Activated T-helper 1 cell treated with Interleukin-2 at 50 U/mL for 16 hours (primary cell): Measurements from ENCODE around the gene SEMA3F.

Source experiments
- DNase-seq: peaks from one replicate; pipeline ENCODE4 v3.0.0-alpha.2; 2020; ENCODE audit warnings: low read depth

Gene SEMA3F

GRCh38 chr3:50132421-50133282, 22.5 kb upstream of the SEMA3F start:
- no peak for DNase-seq

DNA sequence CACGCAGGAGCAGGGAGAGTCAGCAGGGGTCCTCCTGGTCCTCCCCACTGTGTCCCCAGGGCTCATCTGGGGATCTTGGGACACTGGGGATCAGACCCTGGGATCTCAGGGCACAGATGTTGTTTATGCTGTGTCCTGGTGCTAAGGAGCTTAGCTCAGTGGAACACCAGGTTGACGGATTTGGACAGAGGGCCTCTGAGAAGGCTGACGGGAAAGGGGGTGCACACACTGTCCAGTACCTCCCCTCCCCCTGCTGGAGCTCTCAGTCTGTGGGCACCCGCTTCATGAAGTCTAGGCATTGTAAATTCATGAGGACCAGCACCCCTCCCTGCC, 21.9 kb upstream of the SEMA3F start:
- no peak for DNase-seq

GRCh38 chr3:50134367-50134766, 20.8 kb upstream of the SEMA3F start:
- DNase-seq, result no peak

GRCh38 chr3:50135964-50136363, 19.2 kb upstream of the SEMA3F start:
- DNase-seq, result no peak

- DNase-seq, result no peak
These were observed 18.3 kb upstream of the SEMA3F start for GRCh38 chr3:50136714-50137405.

DNA sequence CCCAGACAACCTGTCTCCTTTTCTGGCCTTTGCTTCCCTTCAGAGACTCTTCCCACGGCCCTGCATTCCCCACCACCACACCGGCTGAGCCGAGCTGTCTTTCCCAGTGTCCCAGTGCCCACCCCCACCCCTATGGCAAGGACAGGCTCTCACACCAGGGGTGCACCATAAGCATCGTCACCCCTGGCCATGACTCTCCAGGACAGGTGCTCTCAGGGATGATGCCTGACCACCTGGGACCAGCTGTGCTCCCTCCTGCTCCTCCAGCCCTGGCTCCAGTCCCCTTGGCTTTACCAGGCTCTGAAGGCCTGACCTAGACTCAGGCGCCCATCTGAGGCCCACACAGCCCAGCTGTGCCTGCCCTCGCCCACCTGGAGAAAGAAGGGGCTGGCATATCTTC, 17.6 kb upstream of the SEMA3F start:
- DNase-seq, result no peak

DNA sequence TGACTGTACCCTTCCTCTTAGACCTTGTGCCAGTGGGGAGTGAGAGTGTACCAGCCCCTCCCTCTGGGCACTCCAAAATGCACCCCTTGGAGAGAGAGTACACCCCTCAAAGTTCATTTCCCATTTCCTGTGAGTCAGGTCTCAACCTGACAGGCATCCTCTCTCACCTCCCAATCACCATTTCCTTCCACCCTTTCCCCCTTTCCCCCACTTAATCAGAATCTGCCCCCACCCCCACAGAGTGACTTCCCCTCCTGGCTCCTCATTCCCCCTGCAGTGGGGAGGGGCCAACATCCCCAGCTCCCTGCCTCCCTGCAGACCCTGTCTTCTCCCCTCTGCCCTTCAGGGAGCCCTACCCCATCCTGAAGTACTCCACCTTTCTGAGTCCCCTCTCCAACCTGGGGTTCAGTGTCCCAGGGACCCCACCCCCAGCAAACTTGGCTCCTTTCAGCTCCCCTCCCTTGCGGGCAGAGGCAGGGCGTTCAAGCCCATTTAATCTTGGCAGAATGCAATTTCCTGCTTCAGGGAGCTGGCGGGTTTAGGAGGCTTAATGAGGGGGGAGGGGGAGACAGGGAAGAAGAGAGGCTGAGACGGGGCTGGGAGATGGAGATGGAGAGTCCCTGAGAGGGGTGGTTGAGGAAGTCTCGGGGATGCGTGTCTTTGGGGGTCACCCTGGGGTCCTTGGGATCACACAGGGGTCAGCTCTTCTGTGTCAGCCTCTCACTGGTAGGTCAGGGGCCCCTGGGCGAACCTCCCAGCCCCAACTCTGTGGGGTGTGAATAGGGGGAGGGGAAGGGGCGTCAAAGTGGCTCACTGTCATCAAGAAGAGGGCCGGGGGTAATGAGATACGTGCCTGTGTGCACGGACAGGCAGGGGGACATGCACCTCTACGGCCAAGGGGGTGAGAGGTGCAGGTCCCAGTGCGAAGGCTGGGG, 16.6 kb upstream of the SEMA3F start:
- no peak for DNase-seq

DNA sequence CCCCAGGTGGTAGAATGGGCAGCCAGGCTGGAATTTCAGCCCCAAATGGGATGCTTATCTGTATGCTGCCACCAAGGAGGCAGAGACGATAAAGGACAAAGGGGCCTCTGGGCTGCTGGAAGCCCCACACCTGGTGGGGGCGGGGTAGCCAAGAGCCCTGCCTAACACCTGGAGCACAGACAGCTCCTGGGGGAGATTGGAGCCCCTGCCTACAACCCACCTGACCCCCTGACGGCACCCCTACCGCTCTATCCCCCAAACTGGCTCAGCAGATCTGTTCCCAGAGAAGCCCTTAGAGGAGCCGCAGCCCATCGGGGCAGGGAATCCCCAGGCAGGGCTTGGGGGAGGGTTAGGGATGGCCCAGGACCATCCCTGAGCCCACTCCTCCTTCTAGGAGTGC, 15.8 kb upstream of the SEMA3F start:
- no peak for DNase-seq

DNA sequence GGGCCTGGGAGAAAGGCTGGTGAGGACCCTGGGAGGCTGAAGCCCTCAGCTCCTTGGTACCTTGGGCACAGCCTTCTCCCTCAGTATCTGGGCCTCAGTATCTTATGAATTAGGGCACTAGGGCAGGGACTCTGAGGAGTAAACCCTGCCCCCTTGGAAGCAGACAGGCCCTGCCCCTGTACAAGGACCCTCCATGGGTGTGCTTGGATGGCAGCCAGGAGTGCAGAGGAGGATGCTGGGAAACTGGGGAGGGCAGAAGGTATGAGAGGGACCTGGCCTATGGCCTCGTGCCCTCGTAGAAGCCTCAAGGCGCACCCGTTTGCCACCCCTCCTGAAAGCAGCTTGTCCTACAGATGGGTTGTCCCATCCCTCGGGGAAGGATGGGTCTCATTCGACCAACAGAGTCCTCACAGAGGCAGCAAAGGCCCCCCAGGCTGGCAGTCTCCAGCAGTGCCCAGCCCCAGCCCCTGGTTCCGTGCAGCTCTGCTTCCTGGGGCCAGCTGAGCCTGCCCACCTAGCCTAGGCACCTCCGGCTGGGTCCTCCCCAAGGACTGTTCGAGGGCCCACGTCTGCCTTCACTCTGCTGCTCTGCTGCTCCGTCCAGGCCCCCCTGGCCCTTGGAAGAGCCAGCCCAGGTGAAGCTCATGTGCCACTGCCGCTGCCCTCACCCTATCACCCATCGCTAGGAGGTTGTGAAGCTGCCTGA, 15.3 kb upstream of the SEMA3F start:
- DNase-seq, result no peak

DNA sequence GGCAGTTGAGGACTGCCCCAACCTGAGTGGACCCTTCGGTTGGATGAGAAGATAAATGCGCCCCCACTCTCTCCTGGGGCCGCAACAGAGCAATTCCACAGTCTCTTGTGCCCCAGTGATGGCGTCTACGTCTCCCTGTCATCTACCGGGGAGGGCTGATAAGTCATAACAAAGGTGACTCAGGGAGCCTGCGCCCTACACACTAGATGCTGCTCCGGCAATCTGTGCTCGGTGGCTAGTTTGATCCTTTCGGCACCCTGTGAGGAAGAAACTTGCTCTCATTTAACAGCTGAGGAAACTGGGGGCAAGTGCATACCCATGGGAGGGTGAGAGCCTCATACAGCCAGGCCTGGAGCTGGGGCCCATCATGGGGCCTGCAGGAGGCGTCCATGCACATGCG, 14.1 kb upstream of the SEMA3F start:
- DNase-seq, result no peak

DNA sequence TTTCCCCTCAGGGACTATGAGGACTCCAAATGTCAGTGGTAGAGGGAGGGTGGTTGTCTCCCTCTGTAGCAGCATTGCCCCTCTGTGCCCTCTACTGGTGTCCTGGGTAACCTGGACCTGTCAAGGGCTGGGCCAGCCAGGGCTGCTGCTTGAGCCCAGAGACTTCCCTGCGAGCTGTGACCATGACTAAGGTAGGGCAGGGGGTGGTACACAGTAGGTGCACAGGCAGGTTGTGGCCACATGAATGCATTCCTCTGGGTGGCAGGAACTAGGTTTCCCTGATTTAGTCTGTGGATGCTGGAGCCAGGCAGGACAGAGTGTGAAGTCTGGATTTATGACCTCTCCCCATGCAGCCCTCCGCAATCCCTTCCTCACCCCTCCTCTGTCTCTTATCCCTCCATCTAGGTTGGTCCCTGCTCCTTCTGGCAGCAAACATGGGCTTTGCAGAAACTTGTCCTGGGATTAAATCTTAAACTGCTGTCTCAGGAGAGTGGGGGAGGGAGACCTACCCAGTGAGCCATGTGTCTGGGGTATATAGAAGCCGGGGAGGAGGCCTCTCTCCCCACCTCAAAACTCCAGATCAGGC, 8.7 kb upstream of the SEMA3F start:
- DNase-seq, result no peak

DNA sequence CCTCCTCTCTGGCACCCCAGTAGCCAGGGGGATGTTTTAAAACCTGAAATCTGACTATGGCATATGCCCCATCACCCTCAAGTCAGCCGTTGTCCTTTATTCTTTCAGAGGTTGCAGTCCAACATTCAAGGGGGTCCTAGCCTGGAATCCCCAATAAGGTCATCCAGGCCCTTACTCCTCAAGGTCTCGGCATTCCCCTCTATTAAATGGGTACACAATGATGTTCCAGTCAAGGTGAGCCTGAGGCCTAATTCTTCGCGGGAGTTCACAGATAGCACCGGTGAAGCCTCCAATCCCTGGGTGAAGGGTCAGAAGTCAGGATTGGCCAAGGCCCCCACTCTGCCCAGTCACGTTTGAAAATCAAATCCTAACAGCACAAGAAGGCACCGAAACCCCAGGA, 8.1 kb upstream of the SEMA3F start:
- no peak for DNase-seq

DNA sequence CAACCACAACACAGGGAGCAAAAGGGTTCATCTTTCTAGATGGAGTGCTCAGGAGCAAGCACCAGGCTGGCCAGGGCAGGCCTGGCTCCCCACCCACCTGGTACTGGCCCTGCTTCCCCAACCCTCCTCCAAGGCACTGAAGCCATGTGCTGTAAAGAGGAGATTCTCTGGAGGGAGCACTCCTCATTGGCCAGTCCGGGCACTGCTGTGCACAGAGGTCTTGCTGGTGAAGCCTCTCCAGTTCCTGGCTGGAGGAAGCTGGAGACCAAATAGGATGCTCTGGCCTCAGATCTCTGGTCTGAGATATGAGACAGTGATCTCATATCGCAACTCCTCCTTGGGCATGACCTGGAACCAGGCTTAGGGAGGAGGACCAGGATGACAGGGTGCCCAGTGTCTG, 7.7 kb upstream of the SEMA3F start:
- DNase-seq, result no peak

DNA sequence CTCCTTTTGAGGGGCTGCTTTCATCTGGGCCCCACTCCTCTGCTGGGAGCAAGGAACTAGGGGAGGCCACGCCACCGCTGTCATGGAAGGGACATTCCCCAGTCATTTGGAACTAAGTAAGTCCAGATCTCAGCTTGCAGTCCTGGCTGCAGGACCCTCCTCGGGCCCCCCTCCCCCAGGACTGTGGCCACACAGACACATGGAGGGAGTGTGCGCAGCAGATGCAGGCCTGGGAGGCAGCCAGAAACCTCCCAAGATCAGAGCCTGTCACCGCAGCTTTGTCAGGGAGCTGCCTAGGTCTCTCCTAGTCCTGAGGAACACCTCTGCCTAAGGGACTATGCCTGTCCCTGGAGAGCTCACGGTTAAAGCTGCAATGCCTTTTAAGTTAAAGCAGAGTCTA, 7.3 kb upstream of the SEMA3F start:
- no peak for DNase-seq

DNA sequence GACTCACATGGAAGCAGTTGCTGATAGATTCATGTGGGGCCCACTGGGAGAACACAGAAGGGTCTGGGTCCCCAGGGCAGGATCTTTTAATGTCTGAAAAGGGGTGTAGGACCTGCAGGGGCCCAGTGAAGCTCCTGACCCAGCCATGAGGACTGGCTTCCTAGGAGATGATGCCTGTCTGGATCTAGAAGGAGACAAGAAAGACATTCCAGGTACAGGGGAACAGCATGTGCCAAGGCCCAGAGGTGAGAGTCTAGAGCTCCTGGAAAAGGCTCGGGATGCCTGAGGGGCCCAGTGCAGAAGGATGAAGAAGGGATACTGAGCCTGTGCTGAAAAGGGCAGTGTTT, 4.7 kb upstream of the SEMA3F start:
- DNase-seq, result no peak

- DNase-seq, result no peak
These were observed 4.0 kb upstream of the SEMA3F start for GRCh38 chr3:50150863-50151686.

DNA sequence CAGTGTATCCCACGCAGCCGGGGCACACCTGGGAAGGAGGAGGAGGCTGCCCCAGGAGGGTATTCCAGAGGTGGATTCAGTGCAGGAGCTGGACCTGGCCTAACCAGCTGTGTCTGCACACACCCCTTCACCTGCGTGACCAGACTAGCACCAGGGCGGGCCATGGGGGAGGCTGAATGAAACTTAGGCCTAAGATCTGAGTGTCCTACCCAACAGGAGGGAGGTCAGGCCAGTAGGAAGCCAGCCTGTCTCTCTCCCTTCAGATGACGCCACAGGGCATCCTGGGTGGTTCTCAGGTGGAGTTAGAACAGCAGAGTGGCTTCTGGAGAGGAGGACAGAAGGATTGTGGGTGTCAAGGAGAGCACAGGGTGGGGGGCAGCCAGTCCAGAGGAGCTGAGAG, 3.4 kb upstream of the SEMA3F start:
- DNase-seq, result no peak

DNA sequence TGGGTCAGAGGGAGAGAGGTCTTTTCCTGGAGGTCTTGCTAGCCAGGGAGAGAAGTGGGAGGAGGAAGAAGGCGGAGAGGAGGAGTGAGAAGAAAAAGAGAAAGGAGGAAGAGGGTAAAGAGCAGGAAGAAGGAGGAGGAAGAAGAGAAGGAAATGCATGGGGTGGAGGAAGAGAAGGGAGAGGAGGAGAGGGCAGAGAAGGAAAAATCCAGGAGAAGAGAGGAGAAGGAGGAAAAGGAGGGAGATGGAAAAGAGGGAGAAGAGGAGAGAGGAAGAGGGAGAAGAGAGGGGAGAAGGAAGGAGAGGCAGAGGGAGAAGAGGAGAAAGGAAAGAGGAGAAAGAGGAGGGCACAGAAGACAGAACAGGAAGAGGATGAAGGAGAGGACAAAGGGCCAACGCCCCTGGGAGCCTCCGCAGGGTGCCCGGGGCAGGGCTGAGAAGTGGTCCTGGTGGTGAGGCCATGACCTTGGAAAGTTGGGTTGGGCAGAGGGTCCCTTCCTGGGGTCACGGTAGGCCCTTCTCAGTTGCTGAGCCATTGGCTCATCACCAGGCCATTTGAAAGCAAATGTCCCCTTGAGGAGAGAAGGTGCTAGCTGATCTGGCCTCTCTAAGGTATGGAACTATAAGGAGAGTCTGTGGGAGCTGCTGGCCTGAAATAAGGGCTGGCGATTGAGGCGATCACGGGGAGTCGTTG, 1.2 kb upstream of the SEMA3F start:
- DNase-seq, result no peak

GRCh38 chr3:50154476-50154839, 666 bp upstream of the SEMA3F start:
- DNase-seq, result no peak

- no peak for DNase-seq
These were observed 361 bp downstream of the SEMA3F start for GRCh38 chr3:50155491-50155878.
